ENCODE data around the gene FAIM2. TPM values are rescaled to one million over a fixed set of nuclear protein-coding genes. Genes with fewer than 3 reads are reported as not detected.

FAIM2 gene
- total and polyA plus RNA-seq, 9 of the 15 experiments (the other 6 are each of a cell fraction or from before 2014, with no cell fraction given) = 0.01 to 0.10 TPM; not detected in 7

DNA sequence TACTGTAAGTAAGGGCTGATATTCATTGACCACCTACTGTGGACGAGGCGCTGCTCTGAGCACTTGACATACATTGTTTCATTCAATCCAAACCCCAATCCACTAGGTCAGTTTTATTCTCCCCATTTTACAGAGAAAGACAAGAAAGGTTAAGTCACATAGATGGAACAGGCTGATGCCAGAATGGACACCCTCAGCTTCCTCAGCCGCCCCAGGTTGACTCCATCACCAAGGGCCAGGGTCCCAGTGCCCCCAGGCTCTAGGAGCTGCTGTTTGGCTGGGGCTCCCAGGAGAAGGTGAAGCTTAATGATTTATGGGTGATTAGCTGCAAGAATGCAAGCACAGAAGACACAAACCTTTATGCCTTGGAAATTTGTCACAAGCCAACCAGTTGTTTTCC is 46.2 kb upstream of the FAIM2 start (continued):
- TF ChIP-seq, protein P1, sequence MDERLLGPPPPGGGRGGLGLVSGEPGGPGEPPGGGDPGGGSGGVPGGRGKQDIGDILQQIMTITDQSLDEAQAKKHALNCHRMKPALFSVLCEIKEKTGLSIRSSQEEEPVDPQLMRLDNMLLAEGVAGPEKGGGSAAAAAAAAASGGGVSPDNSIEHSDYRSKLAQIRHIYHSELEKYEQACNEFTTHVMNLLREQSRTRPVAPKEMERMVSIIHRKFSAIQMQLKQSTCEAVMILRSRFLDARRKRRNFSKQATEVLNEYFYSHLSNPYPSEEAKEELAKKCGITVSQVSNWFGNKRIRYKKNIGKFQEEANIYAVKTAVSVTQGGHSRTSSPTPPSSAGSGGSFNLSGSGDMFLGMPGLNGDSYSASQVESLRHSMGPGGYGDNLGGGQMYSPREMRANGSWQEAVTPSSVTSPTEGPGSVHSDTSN (CRISPR knock-in tag; IDR thresholded peaks at IDR 0.05; ENCODE audit: low read depth) = no peak
- TF ChIP-seq, protein P1 (tag; conservative IDR thresholded peaks at IDR 0.05; ENCODE audit: low read depth) = peak; percentile 41; the same call in 1 of the 2 replicates
- no peak for TF ChIP-seq HLTF (IDR thresholded peaks at IDR 0.05)
- TF ChIP-seq TAL1 (IDR thresholded peaks at IDR 0.05) = no peak
- TF ChIP-seq NONO (IDR thresholded peaks at IDR 0.05; ENCODE audit: low read depth in 2 of 2, low read length in 1 of 2) = no peak
- TF ChIP-seq, protein P2, sequence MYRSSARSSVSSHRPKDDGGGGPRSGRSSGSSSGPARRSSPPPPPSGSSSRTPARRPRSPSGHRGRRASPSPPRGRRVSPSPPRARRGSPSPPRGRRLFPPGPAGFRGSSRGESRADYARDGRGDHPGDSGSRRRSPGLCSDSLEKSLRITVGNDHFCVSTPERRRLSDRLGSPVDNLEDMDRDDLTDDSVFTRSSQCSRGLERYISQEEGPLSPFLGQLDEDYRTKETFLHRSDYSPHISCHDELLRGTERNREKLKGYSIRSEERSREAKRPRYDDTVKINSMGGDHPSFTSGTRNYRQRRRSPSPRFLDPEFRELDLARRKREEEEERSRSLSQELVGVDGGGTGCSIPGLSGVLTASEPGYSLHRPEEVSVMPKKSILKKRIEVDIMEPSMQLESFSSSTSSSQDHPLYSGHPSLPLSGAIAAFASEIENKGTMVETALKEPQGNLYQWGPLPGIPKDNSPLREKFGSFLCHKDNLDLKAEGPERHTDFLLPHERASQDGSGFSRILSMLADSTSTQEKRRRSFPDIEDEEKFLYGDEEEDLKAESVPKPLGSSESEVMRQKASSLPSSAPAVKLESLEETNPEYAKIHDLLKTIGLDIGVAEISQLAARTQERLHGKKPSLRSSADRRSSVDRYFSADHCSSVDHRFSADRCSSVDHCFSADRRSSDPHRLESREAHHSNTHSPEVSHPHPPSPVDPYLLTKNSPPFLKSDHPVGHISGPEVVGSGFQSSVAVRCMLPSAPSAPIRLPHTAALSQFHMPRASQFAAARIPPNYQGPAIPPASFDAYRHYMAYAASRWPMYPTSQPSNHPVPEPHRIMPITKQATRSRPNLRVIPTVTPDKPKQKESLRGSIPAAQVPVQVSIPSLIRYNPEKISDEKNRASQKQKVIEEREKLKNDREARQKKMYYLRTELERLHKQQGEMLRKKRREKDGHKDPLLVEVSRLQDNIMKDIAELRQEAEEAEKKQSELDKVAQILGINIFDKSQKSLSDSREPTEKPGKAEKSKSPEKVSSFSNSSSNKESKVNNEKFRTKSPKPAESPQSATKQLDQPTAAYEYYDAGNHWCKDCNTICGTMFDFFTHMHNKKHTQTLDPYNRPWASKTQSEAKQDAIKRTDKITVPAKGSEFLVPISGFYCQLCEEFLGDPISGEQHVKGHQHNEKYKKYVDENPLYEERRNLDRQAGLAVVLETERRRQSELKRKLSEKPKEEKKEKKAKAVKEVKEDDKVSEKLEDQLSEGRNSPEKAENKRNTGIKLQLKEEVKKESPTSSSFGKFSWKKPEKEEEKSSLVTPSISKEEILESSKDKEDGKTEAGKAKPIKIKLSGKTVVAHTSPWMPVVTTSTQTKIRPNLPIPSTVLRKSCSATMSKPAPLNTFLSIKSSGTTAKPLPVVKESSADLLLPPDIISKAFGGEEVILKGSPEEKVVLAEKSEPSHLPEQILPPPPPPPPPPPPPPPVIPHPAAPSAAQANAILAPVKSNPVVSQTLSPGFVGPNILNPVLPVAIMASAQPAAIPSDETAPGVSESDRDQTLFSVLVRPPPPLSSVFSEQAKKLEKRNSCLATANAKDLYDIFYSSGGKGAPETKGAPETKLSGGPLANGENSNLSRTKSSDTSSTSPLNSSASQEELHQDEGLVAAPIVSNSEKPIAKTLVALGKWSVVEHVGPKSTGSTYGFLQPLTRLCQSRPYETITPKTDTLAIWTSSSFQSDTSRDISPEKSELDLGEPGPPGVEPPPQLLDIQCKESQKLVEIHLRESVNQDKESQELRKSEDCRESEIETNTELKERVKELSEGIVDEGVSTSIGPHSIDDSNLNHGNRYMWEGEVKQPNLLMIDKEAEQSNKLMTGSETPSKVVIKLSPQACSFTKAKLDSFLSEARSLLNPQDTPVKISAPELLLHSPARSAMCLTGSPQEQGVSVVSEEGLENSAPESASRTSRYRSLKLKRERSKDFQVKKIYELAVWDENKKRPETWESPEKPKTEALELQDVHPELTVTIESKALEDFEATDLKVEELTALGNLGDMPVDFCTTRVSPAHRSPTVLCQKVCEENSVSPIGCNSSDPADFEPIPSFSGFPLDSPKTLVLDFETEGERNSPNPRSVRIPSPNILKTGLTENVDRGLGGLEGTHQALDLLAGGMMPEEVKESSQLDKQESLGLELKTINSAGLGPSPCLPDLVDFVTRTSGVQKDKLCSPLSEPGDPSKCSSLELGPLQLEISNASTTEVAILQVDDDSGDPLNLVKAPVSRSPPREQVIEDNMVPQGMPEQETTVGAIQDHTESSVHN (IDR thresholded peaks at IDR 0.05; ENCODE audit: borderline replicate concordance in 1 of 2, low read depth in 1 of 2) = no peak
- TF ChIP-seq MEIS2 (IDR thresholded peaks at IDR 0.05; ENCODE audit: partially characterized antibody) = peak; percentile 14
